SH-SY5Y (cell line): ENCODE results near the gene TAS1R2.

Experiments used
- GATA2 ChIP-seq: IDR thresholded peaks from 2 replicates; pipeline ENCODE4 v1.6.1; 2011; ENCODE audit warnings: mild to moderate bottlenecking, low read depth, low read length
- GATA3 ChIP-seq: IDR thresholded peaks from 2 replicates; pipeline ENCODE4 v1.6.1; 2011; ENCODE audit warnings: low read depth, mild to moderate bottlenecking, low read length, moderate library complexity

The TAS1R2 gene

DNA sequence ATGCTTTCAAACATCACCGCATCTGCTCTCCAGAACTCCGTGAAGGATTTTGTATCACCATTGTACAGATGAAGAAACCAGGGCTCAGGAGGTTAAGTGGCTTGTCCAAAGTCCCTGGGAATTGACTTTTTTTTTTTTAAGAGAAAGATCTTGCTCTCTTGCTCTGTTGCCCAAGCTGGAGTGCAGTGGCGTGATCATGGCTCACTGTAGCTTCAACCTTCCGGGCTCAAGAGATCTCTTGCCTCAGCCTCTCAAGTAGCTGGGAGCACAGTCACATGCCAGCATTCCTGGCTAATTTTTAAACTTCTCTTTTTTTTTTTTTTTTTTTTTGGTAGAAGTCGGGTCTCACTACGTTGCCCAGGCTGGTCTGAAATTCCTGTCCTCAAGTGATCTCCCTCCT is 6.9 kb upstream of the TAS1R2 start:
- TF ChIP-seq GATA2 (no peak), GATA3 (no peak)

DNA sequence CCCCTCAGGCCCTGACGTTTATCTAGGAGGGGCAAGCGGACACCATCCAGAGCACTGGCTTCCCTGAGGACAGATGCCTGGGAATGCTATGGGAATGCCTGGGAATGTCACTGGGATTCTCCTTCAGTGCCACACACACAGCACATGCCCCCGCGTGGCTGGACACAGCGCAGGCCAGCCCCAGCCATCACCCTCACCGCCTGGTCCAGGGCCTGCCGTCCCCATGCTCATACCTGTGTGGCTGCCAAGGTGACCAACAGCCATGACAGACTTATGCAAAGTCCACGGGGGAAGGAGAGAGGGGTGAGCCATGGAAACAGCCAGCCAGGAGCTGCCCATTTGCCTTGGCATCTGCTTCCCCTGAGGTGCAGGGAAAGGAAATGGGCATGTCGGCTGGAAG is 5.7 kb upstream of the TAS1R2 start:
- no peak for TF ChIP-seq GATA2
- TF ChIP-seq GATA3: no peak

DNA sequence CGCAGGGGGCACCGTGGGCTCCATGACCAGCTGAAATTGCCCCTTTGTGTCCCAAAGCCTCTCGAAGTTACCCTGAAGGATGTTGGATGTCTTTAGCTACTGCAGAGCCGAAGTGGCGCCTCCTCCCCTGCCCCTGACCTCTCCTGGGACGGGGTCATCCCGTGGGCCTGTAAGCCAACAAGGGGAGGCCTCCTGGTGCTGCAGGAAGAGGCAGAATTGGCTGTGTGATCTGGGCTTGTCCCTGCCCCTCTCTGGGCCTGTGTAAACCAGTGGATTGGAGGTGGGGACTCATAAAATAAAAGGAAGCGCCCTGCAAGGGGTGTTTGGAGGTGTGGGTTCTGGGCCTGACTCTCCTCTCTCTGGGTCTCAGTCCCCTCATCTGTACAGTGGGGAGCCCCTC is 2.1 kb upstream of the TAS1R2 start:
- TF ChIP-seq GATA3: no peak
- no peak for TF ChIP-seq GATA2

DNA sequence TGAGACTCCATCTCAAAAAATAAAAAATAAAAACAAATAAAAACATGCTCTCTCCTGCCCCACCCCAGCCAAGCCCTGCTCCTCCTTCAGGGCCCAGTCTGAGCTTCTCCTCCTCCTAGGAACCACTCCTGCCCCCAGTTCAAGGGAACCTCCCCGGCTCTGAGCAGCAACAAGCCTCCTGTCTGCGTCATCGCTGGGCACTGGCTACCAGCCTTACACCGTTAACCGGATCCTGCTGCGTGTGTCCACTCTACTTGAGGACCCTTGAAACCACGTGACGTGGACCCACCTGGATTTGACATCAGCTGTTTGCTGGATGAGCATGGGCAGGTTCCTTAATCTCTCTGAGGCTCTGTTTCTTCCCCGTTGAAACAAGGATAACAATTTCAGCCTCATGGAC is 1.6 kb upstream of the TAS1R2 start:
- TF ChIP-seq GATA2 (no peak), GATA3 (no peak)

DNA sequence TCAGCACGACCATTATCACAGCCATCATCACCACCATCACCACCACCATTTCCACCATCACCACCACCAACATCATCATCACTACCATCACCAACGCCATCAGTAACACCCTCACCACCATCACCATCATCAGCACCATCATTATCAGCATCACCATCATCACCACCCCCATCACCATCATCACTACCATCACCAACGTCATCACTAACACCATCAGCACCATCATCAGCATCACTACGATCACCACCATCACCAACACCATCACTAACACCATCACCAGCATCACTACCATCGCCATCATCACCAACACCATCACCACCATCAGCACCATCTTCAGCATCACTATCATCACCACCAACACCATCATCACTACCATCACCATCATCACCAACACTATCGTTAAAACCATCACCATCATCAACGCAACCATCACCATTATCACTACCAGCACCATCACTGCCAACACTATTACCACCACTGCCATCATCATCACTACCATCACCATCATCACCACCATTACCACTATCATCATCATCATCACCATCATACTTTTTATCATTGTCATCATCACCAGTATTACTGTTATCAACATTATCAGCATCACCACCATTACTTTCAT is 1.3 kb downstream of the TAS1R2 start:
- TF ChIP-seq GATA2: no peak

DNA sequence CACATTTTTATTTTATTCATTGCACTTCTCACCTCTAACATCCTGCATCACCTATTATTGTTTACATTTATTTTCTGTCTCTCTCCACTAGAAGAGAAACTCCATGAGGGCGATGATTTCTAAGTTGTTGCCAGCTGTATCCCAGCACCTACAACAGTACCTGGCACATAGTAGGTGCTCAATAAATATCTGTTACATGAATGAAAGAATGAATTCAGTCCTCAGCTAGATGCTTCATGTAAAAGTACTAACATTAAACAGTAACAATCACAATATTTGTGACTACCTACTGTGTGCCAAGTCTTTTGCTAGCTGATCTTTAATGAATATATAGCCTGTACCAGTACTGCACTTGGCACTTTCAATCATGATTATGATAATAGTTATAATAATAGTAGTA is 3.0 kb downstream of the TAS1R2 start:
- no peak for TF ChIP-seq GATA2
- TF ChIP-seq GATA3: no peak

DNA sequence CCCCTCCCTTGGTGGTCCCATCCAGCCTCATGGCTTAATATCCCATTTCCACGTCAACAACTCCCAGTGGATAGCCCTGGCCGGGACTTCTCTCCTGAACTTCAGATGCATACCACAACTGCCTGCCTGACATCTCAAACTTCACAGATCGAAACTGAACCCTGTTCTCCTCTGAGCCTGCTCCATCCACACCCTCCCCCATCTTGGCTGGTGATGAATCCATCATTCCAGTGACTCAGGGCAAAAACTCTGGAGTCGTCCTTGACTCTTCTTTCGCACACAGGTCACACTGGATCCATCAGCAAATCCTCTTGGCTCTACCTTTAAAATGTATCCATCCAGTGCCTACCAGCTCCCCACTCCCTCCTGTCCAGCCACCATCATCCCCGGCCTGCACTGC is 3.9 kb downstream of the TAS1R2 start:
- TF ChIP-seq GATA2: no peak
- TF ChIP-seq GATA3: no peak

DNA sequence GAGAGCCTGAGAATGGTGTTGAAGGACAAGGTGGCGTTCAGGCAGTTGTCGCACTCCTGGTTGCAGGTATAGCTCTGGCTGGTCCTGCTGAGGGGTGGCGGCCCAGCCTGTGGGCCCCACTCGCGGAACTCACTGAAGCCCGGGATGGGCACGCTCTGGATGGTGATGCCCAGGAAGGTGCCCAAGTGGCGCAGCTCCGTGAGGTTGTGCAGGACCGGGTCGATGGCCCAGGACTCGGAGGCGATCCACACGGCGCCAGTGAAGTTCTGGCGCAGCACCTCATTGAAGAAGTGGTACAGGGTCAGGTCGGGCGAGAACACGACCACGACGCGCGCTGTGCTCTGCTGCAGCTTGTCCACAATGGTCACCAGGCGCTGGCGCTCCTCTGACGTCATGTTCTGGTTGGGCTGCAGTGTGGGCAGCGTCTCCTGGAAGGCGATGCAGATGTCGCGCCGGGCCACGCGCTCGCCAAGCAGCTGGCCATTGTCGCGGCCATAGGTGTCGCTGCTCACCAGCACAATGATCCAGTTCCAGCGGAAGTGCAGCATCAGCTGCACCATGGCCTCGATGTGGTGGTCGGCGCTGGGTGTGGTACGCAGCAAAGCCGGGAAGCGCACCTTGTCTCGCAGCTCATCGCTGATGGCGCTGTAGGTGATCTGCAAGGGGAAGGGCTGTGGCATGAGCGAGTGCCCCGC is 5.0 kb downstream of the TAS1R2 start:
- no peak for TF ChIP-seq GATA3
- TF ChIP-seq GATA2: no peak

DNA sequence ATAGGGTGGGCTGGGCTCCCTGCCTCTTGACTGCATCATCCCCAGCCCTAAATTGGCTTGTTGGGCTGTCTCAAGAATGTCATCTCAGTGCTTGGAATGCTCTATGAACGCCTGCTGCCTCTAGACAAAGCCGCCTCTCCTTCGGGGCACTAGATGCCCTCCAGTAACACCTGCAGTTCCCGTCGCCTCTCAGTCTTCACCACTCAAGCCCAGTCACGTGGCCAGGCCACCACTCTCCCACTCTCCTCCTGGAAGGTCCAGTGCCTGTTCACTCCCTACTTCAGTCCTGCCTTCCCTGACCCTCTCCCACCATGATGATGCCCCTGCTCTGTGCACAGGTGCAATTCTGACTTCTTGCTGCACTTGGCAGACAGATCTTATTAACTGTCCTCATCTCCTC is 7.0 kb downstream of the TAS1R2 start:
- TF ChIP-seq GATA3: no peak
- TF ChIP-seq GATA2: no peak

DNA sequence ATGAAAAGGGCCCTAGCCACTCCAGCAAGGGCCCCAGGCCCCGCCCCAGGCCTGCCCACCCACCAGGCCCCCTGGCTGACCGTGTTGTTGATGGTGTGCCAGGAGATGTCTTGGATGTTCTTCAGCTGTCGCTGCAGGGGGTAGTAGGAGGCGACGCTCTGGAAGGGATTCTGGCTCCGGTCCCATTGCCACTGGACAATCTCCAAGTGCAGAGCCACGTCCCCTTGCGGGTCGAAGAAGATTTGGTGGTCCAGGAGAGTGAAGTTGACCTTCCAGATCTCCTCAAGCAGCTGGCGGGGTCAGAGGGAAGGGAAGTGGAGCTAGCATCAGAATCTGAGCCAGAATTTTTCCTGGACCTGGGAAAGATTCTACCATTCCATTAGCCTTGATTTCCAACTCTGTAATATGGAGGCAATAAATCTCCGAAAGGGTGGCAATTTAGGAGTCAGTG is 10.2 kb downstream of the TAS1R2 start:
- TF ChIP-seq GATA3: no peak
- no peak for TF ChIP-seq GATA2

DNA sequence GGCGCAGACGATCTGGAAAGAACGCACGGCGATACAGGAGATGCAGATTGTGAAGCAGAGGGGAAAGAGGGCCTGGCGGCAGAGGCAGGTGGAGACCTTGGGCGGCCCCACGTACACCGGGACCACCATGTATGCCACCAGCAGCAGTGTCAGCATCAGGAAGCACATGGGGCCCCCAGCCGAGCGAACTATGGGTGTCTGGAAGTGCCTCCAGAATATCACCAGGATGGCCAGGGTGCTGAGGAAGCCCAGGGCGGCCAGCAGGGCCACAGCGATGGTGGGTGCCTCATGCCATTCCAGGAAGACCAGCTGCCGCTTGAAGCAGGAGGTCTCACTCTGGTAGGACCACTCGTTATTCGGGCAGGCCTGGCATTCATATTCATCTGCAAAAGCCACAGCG is 19.3 kb downstream of the TAS1R2 start:
- no peak for TF ChIP-seq GATA3

DNA sequence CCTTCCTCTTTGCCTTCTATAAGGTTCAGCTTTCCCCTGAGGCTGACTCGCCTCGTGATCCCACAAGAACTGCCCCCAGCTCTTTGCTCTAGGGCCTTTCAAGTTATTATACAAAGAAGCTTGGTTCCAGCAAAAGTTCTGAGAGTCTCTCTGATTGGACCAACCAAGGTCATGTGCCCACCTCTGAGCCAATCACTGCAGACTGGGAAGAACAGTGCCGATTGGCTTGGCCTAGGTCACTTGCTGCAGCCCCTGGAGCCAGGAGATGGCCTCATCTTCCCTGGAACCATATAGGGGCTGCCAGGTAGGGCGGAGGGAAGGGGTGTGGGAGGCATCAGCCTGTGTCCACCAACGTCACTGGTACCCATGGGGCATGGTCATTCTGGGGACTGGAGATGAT is 22.8 kb downstream of the TAS1R2 start:
- TF ChIP-seq GATA2: no peak
- TF ChIP-seq GATA3: no peak

DNA sequence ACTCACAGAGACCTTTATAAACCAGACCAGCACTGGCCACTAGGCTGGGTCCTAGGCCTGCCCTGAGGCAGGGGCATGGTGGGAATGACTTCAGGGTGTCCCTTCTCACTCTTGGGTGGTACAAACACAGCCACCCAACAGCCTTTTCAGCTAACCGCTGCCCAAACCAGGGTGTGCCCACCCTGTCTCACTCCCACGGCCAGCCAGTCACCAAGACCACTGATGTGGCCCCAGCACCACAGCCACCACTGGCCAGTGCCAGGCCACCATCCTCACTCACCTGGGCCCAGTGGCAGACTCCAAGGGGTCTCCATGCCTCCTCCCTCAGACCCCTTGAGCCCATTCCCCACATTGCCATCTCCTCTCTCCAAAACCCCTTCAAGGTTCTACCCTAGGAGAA is 27.8 kb downstream of the TAS1R2 start:
- TF ChIP-seq GATA2 (no peak), GATA3 (no peak)

DNA sequence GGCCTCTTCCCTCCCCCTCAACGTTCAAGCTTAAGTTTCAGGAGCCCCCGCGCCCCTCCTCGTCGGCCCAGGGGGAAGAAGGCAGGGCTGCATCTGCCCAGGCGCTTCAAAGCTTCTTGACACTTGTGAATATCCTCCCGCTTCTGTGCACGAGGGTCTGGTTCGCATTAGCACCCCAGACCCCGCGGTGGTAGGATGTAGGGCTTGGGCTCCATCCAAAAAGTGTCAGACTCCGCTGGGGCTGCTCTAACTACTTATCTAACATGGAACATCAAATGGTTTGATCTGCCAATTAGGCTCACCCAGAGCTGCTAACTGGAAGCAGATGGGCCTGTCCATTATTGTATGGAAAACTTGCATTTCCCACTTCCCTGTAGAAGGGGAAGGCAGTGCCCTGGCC is 28.9 kb downstream of the TAS1R2 start:
- TF ChIP-seq GATA2: peak; percentile 90
- TF ChIP-seq GATA3: no peak; the same call in 1 of the 2 replicates

DNA sequence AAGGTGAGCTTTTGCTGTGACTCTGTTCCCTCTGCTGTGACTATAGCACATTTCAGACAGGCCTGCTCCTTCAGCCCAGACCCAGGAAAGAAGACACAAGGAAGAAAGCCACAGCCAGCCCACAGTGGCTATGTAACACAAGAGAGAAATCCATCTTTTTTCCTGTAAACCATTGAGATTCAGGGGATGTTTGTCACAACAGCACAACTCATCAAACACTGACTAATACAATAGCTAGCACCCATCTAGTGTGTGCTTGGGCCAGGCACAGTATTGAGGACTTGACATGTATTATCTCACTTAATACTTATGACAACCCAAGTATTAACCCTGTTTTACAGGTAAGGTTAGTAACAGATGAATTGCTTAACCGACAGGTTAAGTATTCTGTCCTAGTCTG is 29.8 kb downstream of the TAS1R2 start:
- TF ChIP-seq GATA2: no peak
- TF ChIP-seq GATA3: no peak

DNA sequence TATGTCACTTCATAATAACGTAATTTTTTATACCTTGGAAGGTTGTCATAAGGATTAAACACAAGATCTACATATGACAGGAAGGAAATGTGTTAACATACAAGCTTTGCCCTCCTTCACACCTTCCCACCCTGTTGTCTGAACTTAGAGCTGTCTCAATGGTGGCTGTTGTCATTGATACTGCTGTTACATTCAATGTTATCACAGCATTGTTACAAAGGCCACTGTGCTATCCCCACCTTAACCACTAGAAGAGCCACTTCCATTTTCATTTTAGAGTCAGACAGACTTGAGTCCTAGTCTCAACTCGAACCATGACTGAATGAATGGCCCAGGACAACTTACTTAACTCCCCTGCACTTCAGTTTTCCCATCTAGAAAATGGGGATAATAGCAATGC is 31.2 kb downstream of the TAS1R2 start:
- TF ChIP-seq GATA2 (no peak), GATA3 (no peak)
